HCT116 (cell line): Measurements from ENCODE around the gene FBN1. TPM values are rescaled to one million over a fixed set of nuclear protein-coding genes. Genes with fewer than 3 reads are reported as not detected.

Experiments used
- ATAC-seq: fragments of 200-7000 bp; cut with Tn5 transposase; 2 replicates; pipeline ENCODE4 v1.9.1; 2020; ENCODE audit warnings: mild to moderate bottlenecking, moderate library complexity
- BruUV-seq: library from RNA; stranded (reverse); fragments of 400-500 nt; replicated peaks from 2 replicates; lab custom pipeline; 2021; lab: Mats Ljungman, UMichigan
- CTCF ChIA-PET: fragments of 300-600 bp; sonication (Branson Sonifier 250); formaldehyde crosslinking; loops from one replicate; lab custom pipeline; 2021; ENCODE audit warnings: antibody characterized with exemption; lab: Charles Lee
- POLR2A ChIA-PET: fragments of 300-600, 350-600 bp; sonication (Branson Sonifier 250); formaldehyde crosslinking; loops from one replicate; lab custom pipeline; 2021; ENCODE audit warnings: antibody characterized with exemption; lab: Charles Lee
- RAD21 ChIA-PET, 2 experiments: fragments of 300-600 bp; sonication (Branson Sonifier 250); formaldehyde crosslinking; loops; one replicate each; lab custom pipeline; 2023; ENCODE audit warnings: low total read pairs in 2 of 2; ENCODE audit not compliant: uncharacterized antibody in 2 of 2, unreplicated experiment in 2 of 2, low non-redundant PET in 1 of 2; lab: Charles Lee
- DNase-seq: peaks from one replicate; pipeline ENCODE4 v3.0.0-alpha.2; 2010; ENCODE audit warnings: low read depth, low spot score
- H2AFZ ChIP-seq: fragments of 200-600 bp; shearing (Covaris generic), sonication (generic); 2 replicates; pipeline ENCODE4 v1.6.1; 2017; ENCODE audit warnings: low read depth, mixed run types, mixed read lengths, antibody characterized with exemption, low read length; ENCODE audit not compliant: poor library complexity, severe bottlenecking
- H3K27ac ChIP-seq: 2 replicates; pipeline ENCODE4 v1.5.1; 2012; ENCODE audit warnings: low read depth, low read length
- H3K27me3 ChIP-seq: fragments of 200-600 bp; sonication (generic); 2 replicates; pipeline ENCODE4 v1.6.1; 2016; ENCODE audit warnings: mixed run types, low read length, mixed read lengths; ENCODE audit not compliant: insufficient read depth
- H3K36me3 ChIP-seq, 2 experiments: fragments of 200-500 bp in 1 of 2; fragments of 200-600 bp in 1 of 2; sonication (Bioruptor generic) in 1 of 2; sonication (generic) in 1 of 2; 2 replicates each; pipeline versions ENCODE4 v1.5.1 to v1.6.1; 2014 to 2016; ENCODE audit warnings: low read length in 2 of 2, inconsistent platforms in 1 of 2, mixed read lengths in 1 of 2, mixed run types in 1 of 2; ENCODE audit not compliant: insufficient read depth in 2 of 2, control insufficient read depth in 1 of 2
- H3K4me1 ChIP-seq, 2 experiments: fragments of 200-600 bp in 1 of 2; sonication (generic) in 1 of 2; 2 replicates each; pipeline versions ENCODE4 v1.5.1 to v1.6.1; 2012 to 2017; ENCODE audit warnings: low read length in 2 of 2, inconsistent platforms in 1 of 2, mild to moderate bottlenecking in 1 of 2, mixed read lengths in 1 of 2, mixed run types in 1 of 2, moderate library complexity in 1 of 2; ENCODE audit not compliant: insufficient read depth in 2 of 2, control insufficient read depth in 1 of 2
- H3K4me2 ChIP-seq: fragments of 200-600 bp; sonication (generic); 2 replicates; pipeline ENCODE4 v1.6.1; 2017; ENCODE audit warnings: mixed run types, low read length, mixed read lengths
- H3K4me3 ChIP-seq, 2 experiments: fragments of 200-600 bp in 1 of 2; sonication (generic) in 1 of 2; replicated peaks in 1 of 2; 2 replicates each; pipeline ENCODE4 v1.5.1; 2011 to 2016; ENCODE audit warnings: low read length in 2 of 2, control low read depth in 1 of 2, low read depth in 1 of 2, mild to moderate bottlenecking in 1 of 2, mixed read lengths in 1 of 2, mixed run types in 1 of 2
- H3K79me2 ChIP-seq: fragments of 200-600 bp; sonication (generic); 2 replicates; pipeline ENCODE4 v1.6.1; 2017; ENCODE audit warnings: mild to moderate bottlenecking, mixed run types, low read length, moderate library complexity, mixed read lengths; ENCODE audit not compliant: insufficient read depth
- H3K9ac ChIP-seq: fragments of 200-600 bp; sonication (generic); 2 replicates; pipeline ENCODE4 v1.6.1; 2016; ENCODE audit warnings: low read length, mixed read lengths
- H3K9me2 ChIP-seq: fragments of 200-600 bp; sonication (generic), shearing (Covaris generic); 2 replicates; pipeline ENCODE4 v1.6.1; 2017; ENCODE audit warnings: mixed run types, mild to moderate bottlenecking, moderate library complexity; ENCODE audit not compliant: insufficient read depth
- H3K9me3 ChIP-seq, 2 experiments: fragments of 200-500 bp in 1 of 2; fragments of 200-600 bp in 1 of 2; sonication (Bioruptor generic) in 1 of 2; sonication (generic) in 1 of 2; 2 replicates each; pipeline ENCODE4 v1.6.1; 2014 to 2017; ENCODE audit warnings: low read length in 2 of 2, mixed read lengths in 2 of 2, inconsistent platforms in 1 of 2, low read depth in 1 of 2, mild to moderate bottlenecking in 1 of 2, mixed run types in 1 of 2, moderate library complexity in 1 of 2; ENCODE audit not compliant: control insufficient read depth in 1 of 2, insufficient read depth in 1 of 2
- H4K20me1 ChIP-seq: fragments of 200-600 bp; sonication (generic), shearing (Covaris generic); 2 replicates; pipeline ENCODE4 v1.6.1; 2017; ENCODE audit warnings: mixed run types, mild to moderate bottlenecking, moderate library complexity; ENCODE audit not compliant: insufficient read depth
- CBX3 ChIP-seq: IDR thresholded peaks from 2 replicates; pipeline ENCODE4 v1.6.1; 2012; ENCODE audit warnings: low read depth
- CEBPB ChIP-seq: IDR thresholded peaks from 2 replicates; pipeline ENCODE4 v1.6.1; 2012; ENCODE audit warnings: low read depth
- ELF1 ChIP-seq: IDR thresholded peaks from 2 replicates; pipeline ENCODE4 v1.6.1; 2012; ENCODE audit warnings: low read depth, borderline replicate concordance
- EZH2 ChIP-seq: fragments of 200-600 bp; sonication (generic); IDR thresholded peaks from 2 replicates; pipeline ENCODE4 v1.6.1; 2017; ENCODE audit warnings: antibody characterized with exemption, mixed run types
- FOSL1 ChIP-seq: IDR thresholded peaks from 2 replicates; pipeline ENCODE4 v1.6.1; 2012; ENCODE audit warnings: low read depth
- RAD21 ChIP-seq: IDR thresholded peaks from 2 replicates; pipeline ENCODE4 v1.6.1; 2012; ENCODE audit warnings: low read depth, mild to moderate bottlenecking
- SIN3A ChIP-seq: IDR thresholded peaks from 2 replicates; pipeline ENCODE4 v1.6.1; 2012; ENCODE audit warnings: low read depth
- SP1 ChIP-seq: IDR thresholded peaks from 2 replicates; pipeline ENCODE4 v1.6.1; 2012; ENCODE audit warnings: low read depth
- TCF7L2 ChIP-seq: IDR thresholded peaks from 2 replicates; pipeline ENCODE4 v1.7.0; 2011; ENCODE audit warnings: borderline replicate concordance, inconsistent platforms; ENCODE audit not compliant: insufficient read depth, insufficient read length; ENCODE audit errors: extremely low read depth
- ZNF274 ChIP-seq: fragments of 200-500 bp; sonication (Bioruptor generic); IDR thresholded peaks from 2 replicates; pipeline ENCODE4 v1.6.1; 2014; ENCODE audit warnings: mild to moderate bottlenecking, low read depth, low read length, inconsistent platforms
- intact Hi-C: fragments of 100-400 bp; cut with micrococcal nuclease; formaldehyde crosslinking; loops from 2 replicates; pipeline ENCODE4 v1.10.0; 2022
- total RNA-seq: library from RNA; stranded (reverse); gene quantifications from one replicate; pipeline ENCODE4 v1.2.1, GENCODE V29; 2021; ENCODE audit not compliant: unreplicated experiment
- TF ChIP-seq, protein P1 (sequence below): IDR thresholded peaks from 2 replicates; pipeline ENCODE4 v1.6.1; 2012; ENCODE audit warnings: low read depth
- TF ChIP-seq, protein P2 (sequence below): IDR thresholded peaks from 2 replicates; pipeline ENCODE4 v1.6.1; 2011; ENCODE audit warnings: mild to moderate bottlenecking, low read length, moderate library complexity; ENCODE audit not compliant: insufficient replicate concordance; ENCODE audit errors: extremely low read depth

Gene FBN1
- total RNA-seq, 1 experiment from 2014 or later, result 1.7 TPM

DNA sequence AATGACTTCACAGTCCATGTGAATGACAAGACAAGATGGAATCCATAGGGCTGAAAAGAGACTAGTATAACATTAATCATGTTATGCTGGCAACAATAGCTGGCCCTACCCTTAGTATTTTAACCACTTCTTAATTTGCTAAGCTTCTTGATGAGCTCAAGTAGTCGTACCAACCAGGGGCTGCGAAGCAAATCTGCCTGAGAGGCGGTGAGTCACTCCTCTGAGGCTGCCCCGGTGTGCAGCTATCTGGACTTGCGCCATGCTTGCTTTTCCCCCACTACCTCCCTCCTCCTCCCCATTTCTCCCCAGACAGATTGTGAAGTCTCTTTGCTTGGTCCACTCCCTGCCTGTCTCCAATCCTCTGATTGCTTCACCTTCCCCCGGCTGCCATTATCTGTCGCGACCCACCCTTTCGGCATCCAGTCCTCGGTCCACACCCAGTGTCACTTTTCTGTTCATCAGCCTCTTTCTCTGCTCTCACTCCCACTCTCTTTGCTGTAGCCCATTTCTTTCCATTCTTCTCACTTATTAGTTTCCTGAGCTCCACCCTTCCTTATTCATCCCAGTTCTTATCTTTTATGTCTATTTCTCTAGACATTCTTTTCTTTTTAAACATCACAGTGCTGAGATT is 271.6 kb downstream of the FBN1 start:
- no peaks in the 10 kb centered on the region for H3K36me3 ChIP-seq
- no peaks in the 10 kb centered on the region for H3K9me3 ChIP-seq
- POLR2A ChIA-PET, result no interaction called here
- intact Hi-C loops, result no loop called here
- no peak for TF ChIP-seq SP1
- TF ChIP-seq RAD21, result no peak
- TF ChIP-seq ZNF274, result no peak
- no peak for TF ChIP-seq EZH2
- H2AFZ ChIP-seq, result no peak overlapping the region
- no peak overlapping the region for H3K27ac ChIP-seq
- no peaks in the 10 kb centered on the region for H4K20me1 ChIP-seq
- no TSS peak for BruUV-seq
- no peak overlapping the region for H3K4me3 ChIP-seq
- DNase-seq (no peak), ATAC-seq (no peak)
- RAD21 ChIA-PET, result no interaction called here
- no peak overlapping the region for H3K9ac ChIP-seq
- no peak overlapping the region for H3K4me2 ChIP-seq
- no peaks in the 10 kb centered on the region for H3K79me2 ChIP-seq
- 0 out of 2 replicates have a peak, but pooled peaks cover 4% of the 10 kb centered on the region for H3K9me2 ChIP-seq
- H3K4me1 ChIP-seq, result peaks cover 0 to 9% of the 10 kb centered on the region in 2 experiments; a peak in 2 of 4 replicates
- no peaks in the 10 kb centered on the region for H3K27me3 ChIP-seq
- CTCF ChIA-PET, result no interaction called here

DNA sequence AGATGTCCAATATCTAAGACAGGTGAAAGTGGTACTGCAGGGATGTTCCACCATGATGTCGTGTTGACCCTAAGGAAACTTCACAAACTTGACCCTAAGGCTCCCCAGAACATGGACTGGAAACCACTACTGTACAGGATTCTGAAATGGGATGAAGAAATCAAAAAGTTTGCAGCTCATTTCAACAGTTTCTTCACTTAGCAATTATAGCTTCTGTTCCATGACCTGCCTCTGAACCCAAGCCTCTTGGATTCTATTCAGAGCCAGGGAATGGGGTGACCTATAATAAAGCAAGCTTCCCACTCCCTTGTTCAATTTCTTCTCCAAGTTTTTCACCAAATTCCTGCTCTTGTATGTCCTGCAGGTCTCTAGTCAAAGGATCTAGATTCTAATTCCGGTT is 273.5 kb downstream of the FBN1 start:
- peaks cover 0 to 9% of the 10 kb centered on the region in 2 experiments; a peak in 2 of 4 replicates for H3K4me1 ChIP-seq
- TF ChIP-seq ELF1, result no peak
- no peak for TF ChIP-seq SIN3A
- no peak for TF ChIP-seq CBX3
- TF ChIP-seq, protein P1, sequence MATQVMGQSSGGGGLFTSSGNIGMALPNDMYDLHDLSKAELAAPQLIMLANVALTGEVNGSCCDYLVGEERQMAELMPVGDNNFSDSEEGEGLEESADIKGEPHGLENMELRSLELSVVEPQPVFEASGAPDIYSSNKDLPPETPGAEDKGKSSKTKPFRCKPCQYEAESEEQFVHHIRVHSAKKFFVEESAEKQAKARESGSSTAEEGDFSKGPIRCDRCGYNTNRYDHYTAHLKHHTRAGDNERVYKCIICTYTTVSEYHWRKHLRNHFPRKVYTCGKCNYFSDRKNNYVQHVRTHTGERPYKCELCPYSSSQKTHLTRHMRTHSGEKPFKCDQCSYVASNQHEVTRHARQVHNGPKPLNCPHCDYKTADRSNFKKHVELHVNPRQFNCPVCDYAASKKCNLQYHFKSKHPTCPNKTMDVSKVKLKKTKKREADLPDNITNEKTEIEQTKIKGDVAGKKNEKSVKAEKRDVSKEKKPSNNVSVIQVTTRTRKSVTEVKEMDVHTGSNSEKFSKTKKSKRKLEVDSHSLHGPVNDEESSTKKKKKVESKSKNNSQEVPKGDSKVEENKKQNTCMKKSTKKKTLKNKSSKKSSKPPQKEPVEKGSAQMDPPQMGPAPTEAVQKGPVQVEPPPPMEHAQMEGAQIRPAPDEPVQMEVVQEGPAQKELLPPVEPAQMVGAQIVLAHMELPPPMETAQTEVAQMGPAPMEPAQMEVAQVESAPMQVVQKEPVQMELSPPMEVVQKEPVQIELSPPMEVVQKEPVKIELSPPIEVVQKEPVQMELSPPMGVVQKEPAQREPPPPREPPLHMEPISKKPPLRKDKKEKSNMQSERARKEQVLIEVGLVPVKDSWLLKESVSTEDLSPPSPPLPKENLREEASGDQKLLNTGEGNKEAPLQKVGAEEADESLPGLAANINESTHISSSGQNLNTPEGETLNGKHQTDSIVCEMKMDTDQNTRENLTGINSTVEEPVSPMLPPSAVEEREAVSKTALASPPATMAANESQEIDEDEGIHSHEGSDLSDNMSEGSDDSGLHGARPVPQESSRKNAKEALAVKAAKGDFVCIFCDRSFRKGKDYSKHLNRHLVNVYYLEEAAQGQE, result no peak
- TF ChIP-seq CEBPB, result no peak
- TF ChIP-seq FOSL1, result no peak
- TF ChIP-seq EZH2, result no peak
- no peak for TF ChIP-seq TCF7L2
- TF ChIP-seq, protein P2, sequence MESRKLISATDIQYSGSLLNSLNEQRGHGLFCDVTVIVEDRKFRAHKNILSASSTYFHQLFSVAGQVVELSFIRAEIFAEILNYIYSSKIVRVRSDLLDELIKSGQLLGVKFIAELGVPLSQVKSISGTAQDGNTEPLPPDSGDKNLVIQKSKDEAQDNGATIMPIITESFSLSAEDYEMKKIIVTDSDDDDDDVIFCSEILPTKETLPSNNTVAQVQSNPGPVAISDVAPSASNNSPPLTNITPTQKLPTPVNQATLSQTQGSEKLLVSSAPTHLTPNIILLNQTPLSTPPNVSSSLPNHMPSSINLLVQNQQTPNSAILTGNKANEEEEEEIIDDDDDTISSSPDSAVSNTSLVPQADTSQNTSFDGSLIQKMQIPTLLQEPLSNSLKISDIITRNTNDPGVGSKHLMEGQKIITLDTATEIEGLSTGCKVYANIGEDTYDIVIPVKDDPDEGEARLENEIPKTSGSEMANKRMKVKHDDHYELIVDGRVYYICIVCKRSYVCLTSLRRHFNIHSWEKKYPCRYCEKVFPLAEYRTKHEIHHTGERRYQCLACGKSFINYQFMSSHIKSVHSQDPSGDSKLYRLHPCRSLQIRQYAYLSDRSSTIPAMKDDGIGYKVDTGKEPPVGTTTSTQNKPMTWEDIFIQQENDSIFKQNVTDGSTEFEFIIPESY, result no peak
- TF ChIP-seq RAD21, result no peak
- TF ChIP-seq, all 23 proteins: peak for 0
- Histone ChIP-seq H3K4me3 (no peak overlapping the region), H2AFZ (no peak overlapping the region), H3K36me3 (no peaks in the 10 kb centered on the region), H3K27ac (no peak overlapping the region), H3K27me3 (no peaks in the 10 kb centered on the region), H3K9ac (no peak overlapping the region), H3K79me2 (no peaks in the 10 kb centered on the region), H3K9me3 (no peaks in the 10 kb centered on the region), H3K4me2 (no peak overlapping the region), H3K9me2 (0 out of 2 replicates have a peak, but pooled peaks cover 4% of the 10 kb centered on the region), H4K20me1 (no peaks in the 10 kb centered on the region)
- ATAC-seq, result no peak
- CTCF ChIA-PET, result no interaction called here
- BruUV-seq, result no TSS peak
- intact Hi-C loops, result no loop called here
- no peak for DNase-seq
- POLR2A ChIA-PET, result no interaction called here
- RAD21 ChIA-PET, result interaction anchor here in 1 of 2 experiments (0.6 kb wide), 1 partner anchor 10 kb away, joined by 3 read pairs; no protein-coding TSS in a partner anchor
